ENCODE results near the gene MRPS25.

The MRPS25 gene

DNA sequence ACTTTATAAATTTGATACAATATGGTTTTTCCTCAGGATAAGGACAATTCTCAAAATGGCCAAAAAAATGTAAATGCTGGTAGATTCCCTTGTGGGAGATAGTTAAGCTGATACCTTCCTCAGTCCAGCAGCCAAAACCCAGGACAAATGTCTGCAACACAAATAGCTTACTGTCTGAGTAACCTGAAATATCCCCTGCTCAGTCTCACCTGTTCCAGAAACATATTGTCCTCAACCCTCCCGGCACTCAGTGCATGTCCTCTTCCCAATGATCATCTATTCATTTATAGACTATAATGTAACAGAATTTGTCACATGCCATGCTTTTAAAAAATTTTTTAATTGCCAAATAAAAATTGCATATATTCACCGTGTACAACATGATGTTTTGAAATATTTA lies 21.6 kb upstream of the MRPS25 start:
- H3K79me2 ChIP-seq (ENCODE audit: insufficient read depth, low read length) = no peaks in the 10 kb centered on the region
- TF ChIP-seq CTCF (IDR thresholded peaks at IDR 0.05; ENCODE audit: low read length) (no peak), EZH2 (IDR thresholded peaks at IDR 0.05; ENCODE audit: borderline replicate concordance, low read length) (no peak)
- H3K27me3 ChIP-seq (ENCODE audit: insufficient read depth, low read length) = no peaks in the 10 kb centered on the region
- no peak overlapping the region for H3K4me3 ChIP-seq (ENCODE audit: low read depth, low read length, poor library complexity, severe bottlenecking)
- H3K27ac ChIP-seq (ENCODE audit: low read depth, low read length, poor library complexity, severe bottlenecking) = no peak overlapping the region
- peaks cover 63% of the 10 kb centered on the region for H3K36me3 ChIP-seq (ENCODE audit: insufficient read depth, low read length)
- H2AFZ ChIP-seq (ENCODE audit: low read length) = no peak overlapping the region
- no peaks in the 10 kb centered on the region for H3K9me2 ChIP-seq (ENCODE audit: low read depth, low read length)
- no peaks in the 10 kb centered on the region for H3K4me1 ChIP-seq (ENCODE audit: insufficient read depth, low read length, severe bottlenecking)
- H3K9ac ChIP-seq (ENCODE audit: low read length) = no peak overlapping the region
- no peaks in the 10 kb centered on the region for H3K9me3 ChIP-seq (ENCODE audit: low read length)
- H3K4me2 ChIP-seq (ENCODE audit: low read length) = no peak overlapping the region
- no peaks in the 10 kb centered on the region for H3F3A ChIP-seq (ENCODE audit: insufficient read depth, low read length)
- no peaks in the 10 kb centered on the region for H4K20me1 ChIP-seq (ENCODE audit: insufficient read depth, low read length)

DNA sequence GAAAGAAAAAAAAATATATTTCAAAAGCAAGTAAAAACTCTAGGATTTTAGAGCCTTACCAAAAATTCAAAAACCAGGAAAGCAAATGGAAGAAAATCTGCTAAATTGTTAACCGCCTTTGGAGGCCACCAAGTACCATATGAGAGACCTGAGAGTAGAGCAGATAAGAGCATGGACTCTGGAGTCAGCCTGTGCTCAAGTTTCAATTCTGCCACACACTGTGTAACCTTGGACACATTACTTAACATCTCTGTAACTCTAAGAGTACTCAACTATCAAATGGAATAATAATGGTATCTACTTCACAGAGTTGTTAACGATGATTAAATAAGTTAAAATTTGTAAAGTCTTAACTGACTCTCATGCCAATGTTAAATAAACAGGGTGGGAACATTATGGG lies 21.1 kb upstream of the MRPS25 start:
- Histone ChIP-seq H3K27me3 (ENCODE audit: insufficient read depth, low read length) (no peaks in the 10 kb centered on the region), H3K4me1 (ENCODE audit: insufficient read depth, low read length, severe bottlenecking) (no peaks in the 10 kb centered on the region), H3K9me3 (ENCODE audit: low read length) (no peaks in the 10 kb centered on the region), H3K4me2 (ENCODE audit: low read length) (no peak overlapping the region), H3K27ac (ENCODE audit: low read depth, low read length, poor library complexity, severe bottlenecking) (no peak overlapping the region), H3K4me3 (ENCODE audit: low read depth, low read length, poor library complexity, severe bottlenecking) (no peak overlapping the region), H3K79me2 (ENCODE audit: insufficient read depth, low read length) (no peaks in the 10 kb centered on the region), H3K36me3 (ENCODE audit: insufficient read depth, low read length) (peaks cover 68% of the 10 kb centered on the region), H3F3A (ENCODE audit: insufficient read depth, low read length) (no peaks in the 10 kb centered on the region), H2AFZ (ENCODE audit: low read length) (no peak overlapping the region), H4K20me1 (ENCODE audit: insufficient read depth, low read length) (no peaks in the 10 kb centered on the region), H3K9me2 (ENCODE audit: low read depth, low read length) (no peaks in the 10 kb centered on the region), H3K9ac (ENCODE audit: low read length) (no peak overlapping the region)
- TF ChIP-seq CTCF (IDR thresholded peaks at IDR 0.05; ENCODE audit: low read length) (no peak), EZH2 (IDR thresholded peaks at IDR 0.05; ENCODE audit: borderline replicate concordance, low read length) (no peak)

DNA sequence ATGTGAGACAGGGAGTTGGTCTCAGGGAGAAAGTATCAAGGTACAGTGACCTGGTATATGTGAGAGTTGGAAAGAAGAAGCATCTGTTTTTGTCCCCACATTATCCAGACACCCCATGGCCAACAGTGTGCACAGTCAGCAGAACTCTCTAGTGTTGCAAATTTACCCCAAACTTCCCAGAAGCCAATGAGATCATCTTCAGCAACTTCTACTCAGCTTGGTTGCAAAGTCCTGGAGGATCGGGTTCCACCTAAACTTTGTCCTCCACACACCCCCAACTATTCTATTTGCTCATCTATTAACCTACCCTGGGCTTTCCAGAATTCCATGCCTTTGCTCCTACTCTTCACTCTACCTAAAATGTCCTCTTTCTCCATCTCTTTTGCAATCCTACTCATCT lies 18.1 kb upstream of the MRPS25 start:
- Histone ChIP-seq H2AFZ (ENCODE audit: low read length) (no peak overlapping the region), H3K4me3 (ENCODE audit: low read depth, low read length, poor library complexity, severe bottlenecking) (no peak overlapping the region), H3K79me2 (ENCODE audit: insufficient read depth, low read length) (no peaks in the 10 kb centered on the region), H3K4me2 (ENCODE audit: low read length) (no peak overlapping the region), H3K9me3 (ENCODE audit: low read length) (no peaks in the 10 kb centered on the region), H3F3A (ENCODE audit: insufficient read depth, low read length) (no peaks in the 10 kb centered on the region), H3K9ac (ENCODE audit: low read length) (no peak overlapping the region), H3K27me3 (ENCODE audit: insufficient read depth, low read length) (no peaks in the 10 kb centered on the region), H3K9me2 (ENCODE audit: low read depth, low read length) (no peaks in the 10 kb centered on the region), H3K36me3 (ENCODE audit: insufficient read depth, low read length) (peaks cover 79% of the 10 kb centered on the region), H3K27ac (ENCODE audit: low read depth, low read length, poor library complexity, severe bottlenecking) (no peak overlapping the region), H4K20me1 (ENCODE audit: insufficient read depth, low read length) (no peaks in the 10 kb centered on the region), H3K4me1 (ENCODE audit: insufficient read depth, low read length, severe bottlenecking) (no peaks in the 10 kb centered on the region)
- TF ChIP-seq EZH2 (IDR thresholded peaks at IDR 0.05; ENCODE audit: borderline replicate concordance, low read length) (no peak), CTCF (IDR thresholded peaks at IDR 0.05; ENCODE audit: low read length) (no peak)
